NCI-H226 (cell line): ENCODE results near the gene MYLK3.
"Not testable (repeated sequence)": the region's sequence is repeated elsewhere in the genome, so short reads cannot be mapped to it uniquely, and the experiment has no call there.

Experiments used
- DNase-seq: peaks from one replicate; pipeline ENCODE4 v3.0.0-alpha.2; 2015

The MYLK3 gene

DNA sequence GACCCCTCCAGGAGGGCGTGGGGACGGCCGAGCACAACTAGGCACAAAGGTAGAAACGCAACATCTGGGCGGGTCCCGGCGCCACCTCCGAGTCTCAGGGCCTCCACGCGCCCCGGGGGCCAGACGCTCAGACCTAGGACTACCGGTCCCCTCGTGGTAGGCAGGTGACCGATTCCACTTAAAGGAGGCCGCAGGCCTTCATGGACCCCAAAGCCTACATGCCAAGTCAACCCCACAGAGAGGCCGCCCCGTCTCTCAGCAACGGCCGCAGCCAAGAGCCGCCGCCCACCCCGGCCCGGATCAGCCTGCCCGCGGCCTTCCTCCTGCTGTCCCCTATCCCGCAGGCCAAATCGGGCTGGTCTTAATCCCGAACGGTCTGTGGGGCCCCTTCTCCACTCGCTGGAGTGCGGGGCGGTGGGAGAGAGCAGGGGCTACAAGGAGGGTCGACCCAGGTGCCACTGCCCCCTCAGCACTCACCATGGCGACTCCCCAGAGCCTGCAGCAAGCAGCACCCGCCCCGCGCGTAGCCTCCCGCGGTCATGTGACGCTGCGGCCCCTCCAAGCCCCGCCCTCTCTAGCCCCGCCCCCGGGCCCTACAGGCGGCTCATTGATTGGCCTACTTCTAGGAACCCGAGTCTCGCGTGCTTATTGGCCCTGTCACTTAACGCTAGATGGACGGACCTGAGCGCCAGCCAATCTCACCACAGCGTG is 59.3 kb downstream of the MYLK3 start, which contains the start of gene VPS35:
Gene VPS35, minus strand, starts transcription at position 525 of the 711 bp plus-strand sequence. Its CDS starts 45 bp downstream, at position 480.
- DNase-seq: peak; percentile 94

DNA sequence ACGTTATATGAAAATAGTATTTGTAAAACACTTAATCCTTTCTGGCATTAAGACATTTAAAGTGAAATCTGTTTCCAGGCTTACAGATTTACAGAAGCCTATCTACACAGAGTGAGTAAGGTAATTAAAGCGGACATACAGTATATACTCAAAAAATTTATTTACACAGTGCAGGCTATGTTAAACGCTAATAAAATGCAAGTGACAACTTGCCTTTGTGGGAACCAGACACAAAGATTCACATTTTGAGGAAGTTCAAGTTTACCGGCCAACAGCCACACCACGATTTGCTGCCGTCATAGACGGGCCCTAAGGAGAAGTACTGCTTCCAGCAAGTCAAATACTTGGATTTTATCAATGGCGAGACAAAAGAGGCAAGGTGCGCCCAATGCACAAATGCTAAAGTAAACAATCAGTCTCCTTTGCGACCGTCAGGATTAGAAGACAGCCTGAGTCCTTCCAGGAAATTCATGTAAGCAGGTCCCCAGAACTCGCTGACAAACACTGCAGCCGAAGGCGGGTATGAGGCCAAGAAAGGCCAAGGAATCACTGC is 60.0 kb downstream of the MYLK3 start:
- DNase-seq: no peak

DNA sequence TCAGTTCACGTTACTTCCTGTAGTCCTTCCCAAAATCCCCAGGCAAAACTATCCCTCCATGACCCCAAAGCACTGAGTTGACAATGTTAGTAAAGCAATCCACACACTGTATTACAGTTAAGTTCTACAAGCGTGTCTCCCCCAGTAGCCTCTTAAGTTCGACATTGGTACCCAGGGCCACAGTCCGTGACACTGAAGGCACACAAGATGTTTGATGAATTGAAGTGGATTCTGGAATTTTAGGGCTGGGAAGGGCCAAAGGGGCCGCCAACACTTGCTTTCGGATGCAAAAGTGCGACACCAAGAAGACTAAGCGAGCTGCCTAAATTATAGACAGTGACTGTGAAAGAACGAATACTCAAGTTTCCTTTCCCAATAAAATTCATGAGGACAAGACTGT is 60.7 kb downstream of the MYLK3 start:
- DNase-seq: no peak

DNA sequence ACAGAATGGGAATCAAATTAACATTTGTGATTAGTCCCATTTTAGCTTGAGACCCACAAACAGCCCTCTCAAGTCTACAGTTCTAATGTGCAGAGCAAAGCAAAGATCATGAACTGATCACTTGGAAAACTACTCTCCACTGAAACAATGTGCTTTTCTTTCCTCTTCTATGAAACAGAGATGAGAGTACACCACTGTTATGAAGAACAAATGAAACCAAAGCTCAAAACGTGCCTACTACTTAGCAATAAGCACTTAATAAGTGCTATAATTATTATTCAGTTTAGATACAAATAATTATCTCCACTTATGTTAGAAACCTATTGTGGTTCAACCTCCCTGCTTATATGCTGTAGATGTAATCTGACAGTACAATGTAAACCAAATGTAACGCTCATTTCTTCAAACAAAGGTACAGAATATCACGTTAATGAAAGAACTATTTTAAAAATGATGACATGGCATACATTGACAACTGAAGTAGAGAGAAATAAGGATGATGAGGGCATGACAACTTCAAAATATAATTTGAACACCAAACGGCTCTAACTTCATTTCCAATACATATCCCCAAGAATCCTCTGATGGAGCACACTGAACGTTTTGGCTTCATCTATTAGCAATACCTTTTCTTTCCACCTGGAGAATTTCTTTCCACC is 61.2 kb downstream of the MYLK3 start:
- no peak for DNase-seq

DNA sequence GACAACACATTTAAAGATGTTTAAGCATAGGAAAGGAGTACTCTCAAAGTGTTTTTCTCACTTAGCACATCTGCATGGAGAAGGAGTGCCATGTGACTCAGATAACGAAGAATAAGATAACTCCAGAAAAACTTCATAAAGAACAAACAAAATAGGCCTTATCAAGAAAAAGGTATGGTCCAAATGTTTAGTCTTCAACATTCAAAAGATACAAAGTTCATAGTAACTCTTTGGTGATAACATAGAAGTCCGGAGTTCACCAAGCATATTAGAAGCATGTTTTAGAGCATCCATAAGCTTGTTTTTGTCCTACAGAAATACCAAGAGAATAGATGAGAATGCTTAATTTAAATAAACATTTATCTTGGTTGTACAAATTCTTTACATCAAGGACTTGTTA is 66.3 kb downstream of the MYLK3 start:
- not testable (repeated sequence) for DNase-seq

DNA sequence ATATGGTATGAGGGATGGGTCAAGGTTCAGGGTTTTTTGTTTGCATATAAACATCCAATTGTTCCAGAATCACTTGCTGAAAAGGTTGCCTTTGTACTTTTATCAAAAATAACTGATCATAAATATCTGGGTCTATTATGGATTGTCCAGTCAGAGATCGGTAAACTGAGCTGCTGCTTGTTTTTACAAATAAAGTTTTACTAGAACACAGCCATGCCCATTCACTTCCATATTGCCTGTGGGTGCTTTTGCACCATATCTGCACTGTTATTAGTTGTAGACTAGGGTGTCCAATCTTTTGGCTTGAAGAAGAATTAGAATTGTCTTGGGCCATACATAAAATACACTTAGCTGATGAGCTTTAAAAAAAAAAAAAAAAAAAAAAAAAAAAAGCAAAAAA is 70.2 kb downstream of the MYLK3 start:
- not testable (repeated sequence) for DNase-seq

DNA sequence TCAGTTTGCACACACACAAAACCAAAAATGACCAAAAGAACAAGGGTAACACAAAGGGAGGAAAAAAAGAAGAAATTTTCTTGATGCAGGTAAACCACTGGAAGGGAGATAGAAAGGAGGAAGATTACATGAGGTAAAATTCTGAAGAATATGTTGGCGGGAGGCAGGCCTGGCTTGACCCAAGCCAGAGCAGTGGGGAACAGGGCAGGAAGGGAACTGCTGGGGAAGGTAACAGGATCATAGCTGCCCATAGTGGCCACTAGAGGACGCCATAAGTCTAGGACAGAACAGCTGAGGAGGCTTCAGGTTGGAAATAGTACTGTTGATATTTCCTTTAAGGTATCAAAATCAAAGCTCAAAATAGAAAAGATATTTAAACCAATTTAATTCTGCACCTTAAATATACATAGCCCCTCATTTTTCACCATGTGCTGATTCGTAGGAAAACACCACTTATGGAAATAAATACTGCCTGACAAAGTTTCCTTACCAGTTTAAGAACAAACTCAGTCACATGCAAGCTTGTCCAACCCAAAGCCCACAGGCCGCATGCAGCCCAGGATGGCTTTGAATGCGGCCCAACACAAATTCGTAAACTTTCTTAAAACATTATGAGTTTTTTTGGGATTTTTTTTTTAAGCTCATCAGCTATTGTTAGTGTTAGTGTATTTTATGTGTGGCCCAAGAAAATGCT is 74.7 kb downstream of the MYLK3 start:
- peak; percentile 29 for DNase-seq

DNA sequence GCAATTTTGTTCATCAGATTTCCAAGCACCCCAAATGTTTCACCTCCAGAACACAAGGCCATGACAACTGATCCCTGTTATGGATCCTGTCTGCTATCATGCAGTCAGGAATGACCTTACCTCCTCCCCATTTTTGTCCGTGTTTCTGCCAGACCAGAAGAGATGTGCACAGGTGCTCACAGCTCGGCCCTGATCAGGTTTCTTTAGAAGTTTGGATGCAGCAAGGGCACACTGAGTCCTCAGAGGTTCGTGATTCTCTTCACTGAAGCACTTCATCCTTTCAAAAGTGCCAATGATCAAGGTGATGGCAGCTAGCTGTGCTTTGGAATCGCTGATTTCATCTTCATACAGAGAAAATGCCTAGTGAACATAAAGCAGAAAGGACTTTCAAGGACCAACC is 86.0 kb downstream of the MYLK3 start:
- DNase-seq: no peak

DNA sequence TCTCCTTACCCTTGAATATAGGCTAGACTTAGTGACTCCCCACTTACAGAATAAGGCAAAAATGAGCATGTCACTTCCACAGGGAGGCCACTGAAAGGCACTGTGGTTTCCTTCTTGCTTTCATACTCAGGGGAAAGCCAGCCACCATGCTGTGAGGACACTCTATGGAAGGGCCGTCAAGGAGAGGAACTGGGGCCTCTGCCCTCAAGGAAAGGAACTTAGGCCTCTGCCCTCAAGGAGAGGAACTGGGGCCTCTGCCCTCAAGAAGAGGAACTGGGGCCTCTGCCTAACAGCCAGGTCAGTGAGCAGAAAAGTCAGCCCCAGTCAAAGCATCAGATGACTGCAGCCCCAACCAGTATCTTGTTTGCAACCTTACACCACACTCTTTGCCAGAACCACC is 89.2 kb downstream of the MYLK3 start:
- DNase-seq: no peak
